Endothelial cell of umbilical vein (primary cell): ENCODE data around the gene CNDP2. TPM values are rescaled to one million over a fixed set of nuclear protein-coding genes. Genes with fewer than 3 reads are reported as not detected.

Source experiments
- BruUV-seq: library from RNA; stranded (reverse); fragments of 400-500 nt; replicated peaks from 2 replicates; lab custom pipeline; 2021; lab: Mats Ljungman, UMichigan
- CTCF ChIA-PET: fragments of 300-600, 350-600 bp; sonication (Branson Sonifier 250); formaldehyde crosslinking; loops from one replicate; lab custom pipeline; 2021; ENCODE audit warnings: antibody characterized with exemption, inconsistent platforms; lab: Charles Lee
- POLR2A ChIA-PET: fragments of 300-600, 350-600 bp; sonication (Branson Sonifier 250); formaldehyde crosslinking; loops from one replicate; lab custom pipeline; 2021; ENCODE audit warnings: antibody characterized with exemption, inconsistent platforms; lab: Charles Lee
- DNase-seq: peaks from one replicate; pipeline ENCODE4 v3.0.0-alpha.2; 2011; ENCODE audit warnings: low read depth, low spot score
- FAIRE-seq: peaks from 2 replicates; lab custom pipeline; 2011; peaks lifted over from hg19 to GRCh38; lab: Jason Lieb, UNC
- H2AFZ ChIP-seq: 2 replicates; pipeline ENCODE4 v1.6.0; 2012; ENCODE audit warnings: low read depth, low read length, control low read depth, inconsistent platforms
- H3K27ac ChIP-seq: 2 replicates; pipeline ENCODE4 v1.5.1; 2011; ENCODE audit warnings: low read depth, mild to moderate bottlenecking, control low read depth, low read length, moderate library complexity; ENCODE audit not compliant: insufficient read depth
- H3K27me3 ChIP-seq, 2 experiments: 2 replicates each; pipeline versions ENCODE4 v1.6.0 to v1.6.1; 2011; ENCODE audit warnings: low read length in 2 of 2, mixed read lengths in 1 of 2; ENCODE audit not compliant: control insufficient read depth in 2 of 2, insufficient read depth in 2 of 2
- H3K36me3 ChIP-seq, 2 experiments: 2 replicates in 1 of 2; 3 replicates in 1 of 2; pipeline ENCODE4 v1.5.1; 2011; ENCODE audit warnings: low read length in 2 of 2, mild to moderate bottlenecking in 1 of 2, moderate library complexity in 1 of 2; ENCODE audit not compliant: control insufficient read depth in 2 of 2, insufficient read depth in 2 of 2; ENCODE audit errors: extremely low read depth in 1 of 2
- H3K4me1 ChIP-seq: 3 replicates; pipeline ENCODE4 v1.5.1; 2011; ENCODE audit warnings: mild to moderate bottlenecking, low read length; ENCODE audit not compliant: control insufficient read depth, insufficient read depth; ENCODE audit errors: extremely low read depth
- H3K4me2 ChIP-seq: 2 replicates; pipeline ENCODE4 v1.6.1; 2011; ENCODE audit warnings: low read length, control low read depth, mixed read lengths; ENCODE audit not compliant: insufficient read depth
- H3K4me3 ChIP-seq, 3 experiments: fragments of 200-600 bp in 1 of 3; sonication (generic), shearing (Covaris generic) in 1 of 3; replicated peaks in 1 of 3; 2 replicates each; pipeline ENCODE4 v1.5.1; 2011 to 2016; ENCODE audit warnings: control low read depth in 3 of 3, low read length in 3 of 3, mild to moderate bottlenecking in 2 of 3, inconsistent platforms in 1 of 3, low read depth in 1 of 3, moderate library complexity in 1 of 3; ENCODE audit not compliant: insufficient read depth in 1 of 3
- H3K79me2 ChIP-seq: 2 replicates; pipeline ENCODE4 v1.6.0; 2012; ENCODE audit warnings: low read length, inconsistent platforms; ENCODE audit not compliant: control insufficient read depth, insufficient read depth
- H3K9ac ChIP-seq: replicated peaks from 2 replicates; pipeline ENCODE3; 2011; ENCODE audit warnings: low read length, control low read depth; ENCODE audit not compliant: insufficient read depth; ENCODE audit errors: extremely low read depth
- H3K9me1 ChIP-seq: replicated peaks from 3 replicates; pipeline ENCODE4 v1.6.0; 2011; ENCODE audit warnings: mild to moderate bottlenecking, low read length; ENCODE audit not compliant: control insufficient read depth, insufficient read depth; ENCODE audit errors: extremely low read depth
- H3K9me3 ChIP-seq: replicated peaks from 2 replicates; pipeline ENCODE4 v1.5.1; 2012; ENCODE audit warnings: low read length, inconsistent platforms; ENCODE audit not compliant: control insufficient read depth, insufficient read depth
- H4K20me1 ChIP-seq: replicated peaks from 2 replicates; pipeline ENCODE3; 2011; ENCODE audit warnings: mild to moderate bottlenecking, low read length; ENCODE audit not compliant: control insufficient read depth, insufficient read depth; ENCODE audit errors: extremely low read depth
- CTCF ChIP-seq, 2 donors: IDR thresholded peaks; 1 replicate in 1 of 2; 2 replicates in 1 of 2; pipeline ENCODE4 v1.5.1; 2011; ENCODE audit warnings: low read length in 2 of 2, mild to moderate bottlenecking in 2 of 2, moderate library complexity in 2 of 2, control low read depth in 1 of 2, inconsistent platforms in 1 of 2, low read depth in 1 of 2; ENCODE audit not compliant: insufficient read depth in 1 of 2; ENCODE audit errors: extremely low read depth in 1 of 2
- EZH2 ChIP-seq: IDR thresholded peaks from 2 replicates; pipeline ENCODE4 v1.6.1; 2012; ENCODE audit warnings: borderline replicate concordance, low read depth, mild to moderate bottlenecking, moderate library complexity, low read length, inconsistent platforms; ENCODE audit not compliant: severe bottlenecking
- FOS ChIP-seq: IDR thresholded peaks from 2 replicates; pipeline ENCODE4 v1.6.1; 2011; ENCODE audit warnings: mild to moderate bottlenecking, low read length, moderate library complexity, borderline replicate concordance; ENCODE audit not compliant: insufficient read depth
- JUN ChIP-seq: IDR thresholded peaks from 2 replicates; pipeline ENCODE4 v1.6.1; 2011; ENCODE audit warnings: borderline replicate concordance, low read depth; ENCODE audit not compliant: insufficient read length, insufficient read depth
- MYC ChIP-seq: IDR thresholded peaks from one replicate; pipeline ENCODE4 v1.6.1; 2011; ENCODE audit warnings: mild to moderate bottlenecking, low read depth, low read length
- POLR2A ChIP-seq: IDR thresholded peaks from 2 replicates; pipeline ENCODE4 v1.6.1; 2012; ENCODE audit warnings: low read depth, mild to moderate bottlenecking, control low read depth, low read length
- POLR2AphosphoS5 ChIP-seq: IDR thresholded peaks from 2 replicates; pipeline ENCODE4 v1.6.1; 2012; ENCODE audit warnings: low read depth, mild to moderate bottlenecking, control low read depth, low read length, moderate library complexity; ENCODE audit not compliant: insufficient read depth
- dilution Hi-C: fragments of 300-500 bp; cut with MboI; formaldehyde crosslinking; loops from one replicate; pipeline ENCODE4 v1.15.0; 2019; ENCODE audit warnings: low sequenced_read_pairs; ENCODE audit not compliant: extremely low pct_ligation_motif_present
- intact Hi-C: fragments of 100-400 bp; cut with micrococcal nuclease; formaldehyde crosslinking; loops from one replicate; pipeline ENCODE4 v1.10.0; 2022
- polyA plus RNA-seq, 4 experiments: library from polyadenylated mRNA; depleted of rRNA in 3 of 4; stranded (reverse) in 3 of 4; unstranded in 1 of 4; fragments of >200 nt; gene quantifications; 2 replicates each; pipeline versions ENCODE4 v1.2.1 to v1.2.3, GENCODE V29; 2011 to 2012; ENCODE audit warnings: missing spikeins in 1 of 4
- total RNA-seq: library from RNA; stranded (reverse); gene quantifications from 2 replicates; pipeline ENCODE4 v1.2.3, GENCODE V29; 2021

Gene CNDP2
- total and polyA plus RNA-seq, 2 donors (not counting 3 experiments of a cell fraction or from before 2014, with no cell fraction given): 52.9 to 123 TPM

DNA sequence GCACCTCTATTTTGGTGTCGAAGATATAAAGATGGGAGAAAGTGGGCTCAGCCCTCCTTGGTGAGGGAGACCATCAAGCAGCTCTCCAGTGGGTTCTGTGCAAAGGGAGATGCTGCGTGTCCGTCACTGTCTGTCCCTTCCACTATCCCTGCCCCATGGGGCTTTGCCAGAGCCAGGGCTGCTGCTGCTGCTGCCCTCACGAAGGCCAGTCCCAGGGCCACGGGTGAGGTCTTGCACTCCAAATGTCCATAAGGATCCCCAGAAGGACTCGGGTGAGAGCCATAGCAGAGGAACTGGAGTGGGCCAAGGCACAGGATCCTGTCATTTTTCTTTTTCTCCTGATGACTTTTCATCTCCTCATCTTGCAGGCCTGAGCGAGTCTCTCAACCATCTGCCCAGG is 35.3 kb upstream of the CNDP2 start:
- POLR2A ChIA-PET: no interaction called here

DNA sequence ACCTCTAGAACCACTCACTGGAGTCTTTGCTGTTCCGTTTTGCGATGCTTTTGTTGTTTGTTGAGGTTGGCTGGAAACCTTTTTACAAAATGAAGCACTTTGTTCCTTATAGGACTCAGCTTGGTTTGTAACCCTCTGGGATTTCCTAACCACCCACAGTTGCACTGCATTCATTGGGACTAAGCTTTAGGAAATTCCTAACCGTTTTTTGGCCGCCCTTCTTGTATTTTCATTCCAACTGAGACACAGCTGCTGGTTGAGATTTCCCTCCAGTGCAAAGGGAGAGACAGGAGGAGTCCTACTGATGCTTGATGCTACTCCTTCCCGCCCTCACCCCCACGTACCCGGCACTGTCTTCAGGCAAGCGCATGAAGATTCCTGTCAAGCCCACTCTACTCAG is 32.9 kb upstream of the CNDP2 start:
- DNase-seq: no peak
- Histone ChIP-seq H3K4me2 (no peak overlapping the region), H3K9ac (no peak overlapping the region), H4K20me1 (no peaks in the 10 kb centered on the region), H3K27me3 (peaks cover 12 to 23% of the 10 kb centered on the region in 2 experiments), H3K9me1 (no peaks in the 10 kb centered on the region), H3K36me3 (no peaks in the 10 kb centered on the region), H3K4me3 (no peak overlapping the region), H2AFZ (no peak overlapping the region), H3K27ac (no peak overlapping the region), H3K4me1 (peaks cover 2% of the 10 kb centered on the region), H3K79me2 (no peaks in the 10 kb centered on the region), H3K9me3 (no peaks in the 10 kb centered on the region)
- BruUV-seq: no TSS peak
- POLR2A ChIA-PET: no interaction called here
- CTCF ChIA-PET: no interaction called here
- dilution Hi-C loops: no loop called here
- FAIRE-seq: no peak
- intact Hi-C loops: loop anchor here (10.0 kb wide), 1 partner anchor 58 kb away; no protein-coding TSS in a partner anchor
- TF ChIP-seq POLR2AphosphoS5 (no peak), EZH2 (no peak), CTCF (IDR thresholded peaks at IDR 0.05; ENCODE audit: extremely low read depth in 1 of 2, insufficient read depth in 1 of 2, low read depth in 1 of 2, low read length in 2 of 2) (no peak), JUN (no peak), FOS (no peak), MYC (no peak), POLR2A (no peak)

More for the DNA sequence above, 35.3 kb upstream of the CNDP2 start:
- Histone ChIP-seq H3K36me3 (no peaks in the 10 kb centered on the region), H3K4me1 (no peaks in the 10 kb centered on the region), H3K27ac (no peak overlapping the region), H3K9me1 (no peaks in the 10 kb centered on the region), H3K9ac (no peak overlapping the region), H3K79me2 (no peaks in the 10 kb centered on the region), H3K27me3 (peaks cover 29 to 41% of the 10 kb centered on the region in 2 experiments), H3K9me3 (no peaks in the 10 kb centered on the region), H3K4me2 (no peak overlapping the region), H4K20me1 (no peaks in the 10 kb centered on the region), H3K4me3 (no peak overlapping the region), H2AFZ (no peak overlapping the region)
- CTCF ChIA-PET: no interaction called here
- intact Hi-C loops: loop anchor here (10.0 kb wide), 1 partner anchor 56 kb away; no protein-coding TSS in a partner anchor
- DNase-seq (no peak), FAIRE-seq (no peak)
- no peak for TF ChIP-seq FOS
- dilution Hi-C loops: no loop called here
- BruUV-seq: no TSS peak
